UCSD-AML1 (cell line): ENCODE data around the gene HID1.

ENCODE experiments used
- DNase-seq: peaks from one replicate; lab custom pipeline; 2025; ENCODE audit not compliant: unreplicated experiment; lab: John Stamatoyannopoulos, UW

Gene HID1

GRCh38 chr17:74951680-74952421 is 20.7 kb downstream of the HID1 start:
- no peak for DNase-seq

- no peak for DNase-seq
Observed at GRCh38 chr17:74951065-74951464, 21.5 kb downstream of the HID1 start.

GRCh38 chr17:74950207-74950606 is 22.4 kb downstream of the HID1 start:
- no peak for DNase-seq

- DNase-seq: no peak
Observed at GRCh38 chr17:74949455-74950115, 23.0 kb downstream of the HID1 start.

- DNase-seq: no peak
Observed at GRCh38 chr17:74947041-74947754, 25.4 kb downstream of the HID1 start.

GRCh38 chr17:74946641-74947040 is 25.9 kb downstream of the HID1 start:
- no peak for DNase-seq

- no peak for DNase-seq
Observed at GRCh38 chr17:74945543-74945942, 27.0 kb downstream of the HID1 start.

- DNase-seq: no peak
Observed at GRCh38 chr17:74943808-74944522, 28.6 kb downstream of the HID1 start.

GRCh38 chr17:74941128-74941725 is 31.3 kb downstream of the HID1 start:
- DNase-seq: no peak

- DNase-seq: no peak
Observed at GRCh38 chr17:74939534-74939933, 33.0 kb downstream of the HID1 start.

- no peak for DNase-seq
Observed at GRCh38 chr17:74938194-74938950, 34.2 kb downstream of the HID1 start.

- no peak for DNase-seq
Observed at GRCh38 chr17:74937064-74938051, 35.2 kb downstream of the HID1 start.

- no peak for DNase-seq
Observed at GRCh38 chr17:74936470-74936799, 36.1 kb downstream of the HID1 start.

GRCh38 chr17:74935585-74936469 is 36.7 kb downstream of the HID1 start, which contains the start of gene OTOP3:
TSS of gene OTOP3 (plus strand) at chr17:74935898. CDS start at chr17:74935922, 24 bp downstream.
- no peak for DNase-seq

GRCh38 chr17:74935048-74935447 is 37.5 kb downstream of the HID1 start:
- DNase-seq: no peak

- no peak for DNase-seq
Observed at GRCh38 chr17:74930535-74931036, 42.0 kb downstream of the HID1 start.

GRCh38 chr17:74928786-74929185 is 43.8 kb downstream of the HID1 start:
- DNase-seq: no peak

- no peak for DNase-seq
Observed at GRCh38 chr17:74925242-74925641, 47.3 kb downstream of the HID1 start.
